Measurements from ENCODE around the gene RASSF4.

The RASSF4 gene

GRCh38 chr10:44977287-44978212 lies 17.9 kb downstream of the RASSF4 start:
- DNase-seq = no peak

- no peak for DNase-seq
These were observed 18.6 kb downstream of the RASSF4 start for GRCh38 chr10:44978213-44978569.

GRCh38 chr10:44978570-44979280 lies 19.1 kb downstream of the RASSF4 start, which contains the start of gene DEPP1:
DEPP1 (minus strand) TSS chr10:44978809; CDS start chr10:44978030, 779 bp downstream.
- DNase-seq = peak; percentile 89

GRCh38 chr10:44979281-44980191 lies 19.9 kb downstream of the RASSF4 start:
- no peak for DNase-seq

GRCh38 chr10:44980309-44981171 lies 20.9 kb downstream of the RASSF4 start:
- DNase-seq = no peak

- no peak for DNase-seq
These were observed 21.8 kb downstream of the RASSF4 start for GRCh38 chr10:44981172-44982113.

GRCh38 chr10:44982114-44982460 lies 22.5 kb downstream of the RASSF4 start:
- DNase-seq = no peak

GRCh38 chr10:44982496-44982895 lies 22.9 kb downstream of the RASSF4 start:
- DNase-seq = no peak

- peak; percentile 19 for DNase-seq
These were observed 23.7 kb downstream of the RASSF4 start for GRCh38 chr10:44983066-44983894.

- no peak for DNase-seq
These were observed 24.3 kb downstream of the RASSF4 start for GRCh38 chr10:44983895-44984278.

GRCh38 chr10:44984671-44985101 lies 25.1 kb downstream of the RASSF4 start:
- peak; percentile 15 for DNase-seq

GRCh38 chr10:44985175-44985681 lies 25.6 kb downstream of the RASSF4 start:
- peak; percentile 13 for DNase-seq

- no peak for DNase-seq
These were observed 26.6 kb downstream of the RASSF4 start for GRCh38 chr10:44986179-44986578.

GRCh38 chr10:44986670-44987069 lies 27.1 kb downstream of the RASSF4 start:
- DNase-seq = no peak

GRCh38 chr10:44988957-44989585 lies 29.5 kb downstream of the RASSF4 start:
- DNase-seq = peak; percentile 12

- peak; percentile 31 for DNase-seq
These were observed 30.1 kb downstream of the RASSF4 start for GRCh38 chr10:44989597-44990301.

GRCh38 chr10:44990302-44990655 lies 30.7 kb downstream of the RASSF4 start:
- DNase-seq = peak; percentile 27

GRCh38 chr10:44990965-44991364 lies 31.4 kb downstream of the RASSF4 start:
- DNase-seq = no peak
